Activated CD4-positive, alpha-beta T cell treated with anti-CD3 and anti-CD28 coated beads for 48 hours (primary cell): Measurements from ENCODE around the gene PSMD9.
A peak's percentile ranks its signal among the peaks of the same experiment; 100 is the strongest.
"Not testable (repeated sequence)": the region's sequence is repeated elsewhere in the genome, so short reads cannot be mapped to it uniquely, and the experiment has no call there.

ENCODE experiments used
- DNase-seq: peaks from one replicate; pipeline ENCODE4 v3.0.0-alpha.2; 2020

The PSMD9 gene

DNA sequence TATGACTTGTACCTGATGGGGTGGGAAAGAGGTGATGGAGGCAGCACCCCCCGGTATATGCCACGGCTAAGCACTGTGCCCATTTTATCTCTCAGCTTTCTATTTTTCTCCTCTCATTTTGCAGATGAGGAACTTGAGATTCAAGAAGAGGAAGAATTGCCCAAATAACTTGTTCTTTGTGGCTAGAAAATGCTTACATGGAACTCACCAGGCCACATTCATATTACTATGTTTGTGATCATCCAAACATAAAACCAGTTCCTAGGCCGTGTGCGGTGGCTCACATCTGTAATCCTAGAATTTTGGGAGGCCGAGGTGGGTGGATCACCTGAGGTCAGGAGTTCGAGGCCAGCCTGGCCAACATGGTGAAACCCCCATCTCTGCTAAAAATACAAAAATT lies 14.5 kb upstream of the PSMD9 start:
- DNase-seq = no peak

DNA sequence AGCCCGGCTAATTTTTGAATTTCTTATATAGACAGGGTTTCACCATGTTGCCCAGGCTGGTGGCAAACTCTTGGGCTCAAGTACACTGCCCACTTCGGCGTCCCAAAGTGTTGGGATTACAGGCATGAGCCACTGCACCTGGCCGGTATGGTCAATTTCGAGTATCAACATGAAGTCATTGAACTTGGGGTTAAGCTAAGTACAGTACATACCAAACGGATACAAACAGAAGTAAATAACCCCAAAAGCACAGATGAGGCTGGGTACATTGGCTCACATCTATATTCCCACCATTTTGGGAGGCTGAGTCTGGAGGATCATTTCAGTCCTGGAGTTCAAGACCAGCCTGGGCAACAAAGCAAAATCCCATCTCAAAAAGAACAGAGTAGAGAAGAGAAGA lies 13.0 kb upstream of the PSMD9 start:
- DNase-seq = no peak

DNA sequence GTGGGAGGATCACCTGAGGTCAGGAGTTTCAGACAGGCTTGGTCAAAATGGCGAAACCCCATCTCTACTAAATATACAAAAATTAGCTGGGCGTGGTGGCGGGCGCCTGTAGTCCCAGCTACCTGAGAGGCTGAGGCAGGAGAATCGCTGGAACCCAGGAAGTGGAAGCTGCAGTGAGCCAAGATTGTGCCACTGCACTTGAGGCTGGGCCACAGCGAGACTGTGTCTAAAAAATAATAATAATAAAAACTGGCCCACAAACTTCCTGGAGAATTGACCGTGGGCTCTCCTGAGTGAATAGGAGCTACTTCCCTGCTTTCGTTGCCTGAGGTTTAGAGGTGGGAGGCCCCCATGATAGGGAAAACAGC lies 12.5 kb upstream of the PSMD9 start:
- DNase-seq = not testable (repeated sequence)

DNA sequence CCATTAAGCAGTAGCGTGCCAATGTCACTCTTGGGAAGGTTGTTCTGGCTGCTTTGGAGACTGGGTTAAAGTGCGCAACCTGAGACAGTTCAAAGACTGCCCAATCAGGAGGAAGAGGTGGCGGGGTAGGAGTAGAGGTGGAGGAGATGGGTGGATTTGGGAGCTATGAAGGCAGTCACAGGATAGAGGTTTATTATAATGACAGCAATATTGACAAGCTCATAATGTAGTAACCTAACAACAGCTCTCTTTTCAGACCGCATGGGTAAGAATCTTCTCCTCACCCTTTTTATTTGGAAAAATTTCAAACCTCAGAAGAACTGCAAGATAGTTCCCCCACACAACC lies 5.3 kb upstream of the PSMD9 start:
- no peak for DNase-seq

DNA sequence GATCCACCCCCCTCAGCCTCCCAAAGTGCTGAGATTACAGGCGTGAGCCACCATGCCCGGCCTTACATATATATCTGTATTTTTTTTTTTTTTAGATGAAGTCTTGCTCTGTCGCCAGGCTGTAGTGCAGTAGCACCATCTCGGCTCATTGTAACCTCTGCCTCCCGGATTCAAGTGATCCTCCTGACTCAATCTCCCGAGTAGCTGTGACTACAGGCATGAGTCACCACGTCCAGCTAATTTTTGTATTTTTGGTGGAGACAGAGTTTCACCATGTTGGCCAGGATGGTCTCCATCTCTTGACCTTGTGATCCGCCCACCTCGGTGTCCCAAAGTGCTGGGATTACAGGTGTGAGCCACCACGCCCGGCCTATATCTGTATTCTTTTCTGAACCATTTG lies 3.5 kb upstream of the PSMD9 start:
- not testable (repeated sequence) for DNase-seq

DNA sequence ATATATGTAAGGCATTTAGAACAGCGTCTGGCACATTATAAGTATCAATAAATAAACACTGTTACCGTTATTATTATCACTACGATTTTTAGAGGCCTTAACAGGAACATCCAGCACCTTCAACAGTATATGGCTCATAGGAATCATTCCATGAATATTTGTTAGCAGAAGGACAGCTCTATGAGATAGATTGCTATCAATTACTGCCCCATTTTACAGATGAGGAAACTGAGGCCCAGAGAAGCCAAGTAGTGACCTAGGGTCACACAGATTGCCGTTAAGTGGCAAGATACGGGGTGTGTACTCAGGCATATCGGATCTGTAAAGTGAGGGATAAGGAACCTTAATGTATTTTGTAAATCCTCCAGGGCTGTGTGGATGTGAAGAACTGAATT lies 510 bp upstream of the PSMD9 start:
- no peak for DNase-seq

DNA sequence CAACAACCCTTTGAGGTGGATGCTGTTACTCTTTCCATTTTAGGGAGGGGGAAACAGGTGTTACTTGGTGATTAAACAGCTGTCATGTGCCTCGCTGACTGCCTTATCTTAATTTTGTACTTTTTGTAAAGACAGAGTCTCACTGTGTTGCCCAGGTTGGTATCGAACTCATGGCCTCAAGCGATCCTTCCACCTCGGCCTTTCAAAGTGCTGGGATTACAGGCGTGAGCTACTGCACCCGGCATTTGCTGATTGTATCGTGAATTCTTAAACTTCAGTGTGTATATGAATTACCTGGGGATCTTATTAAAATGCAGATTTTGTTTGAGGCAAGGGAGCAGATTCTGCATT lies 659 bp downstream of the PSMD9 start:
- DNase-seq = peak; percentile 13

DNA sequence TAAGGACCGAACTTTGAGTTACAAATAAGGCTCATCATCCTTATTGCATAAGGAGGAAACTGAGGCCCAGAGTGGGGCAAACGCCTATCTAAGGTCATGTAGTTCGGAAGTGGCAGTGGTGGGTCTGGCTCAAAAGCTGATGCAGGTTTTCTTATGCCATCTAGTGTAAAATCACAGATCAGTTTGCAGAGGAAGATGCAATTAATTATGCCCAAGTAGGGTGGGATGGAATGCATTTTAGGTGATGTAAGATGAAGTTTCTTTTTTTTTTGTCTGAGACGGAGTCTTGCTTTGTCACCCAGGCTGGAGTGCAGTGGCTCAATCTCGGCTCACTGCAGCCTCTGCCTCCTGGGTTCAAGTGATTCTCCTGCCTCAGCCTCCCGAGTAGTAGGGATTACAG lies 1.1 kb downstream of the PSMD9 start:
- DNase-seq = not testable (repeated sequence)

DNA sequence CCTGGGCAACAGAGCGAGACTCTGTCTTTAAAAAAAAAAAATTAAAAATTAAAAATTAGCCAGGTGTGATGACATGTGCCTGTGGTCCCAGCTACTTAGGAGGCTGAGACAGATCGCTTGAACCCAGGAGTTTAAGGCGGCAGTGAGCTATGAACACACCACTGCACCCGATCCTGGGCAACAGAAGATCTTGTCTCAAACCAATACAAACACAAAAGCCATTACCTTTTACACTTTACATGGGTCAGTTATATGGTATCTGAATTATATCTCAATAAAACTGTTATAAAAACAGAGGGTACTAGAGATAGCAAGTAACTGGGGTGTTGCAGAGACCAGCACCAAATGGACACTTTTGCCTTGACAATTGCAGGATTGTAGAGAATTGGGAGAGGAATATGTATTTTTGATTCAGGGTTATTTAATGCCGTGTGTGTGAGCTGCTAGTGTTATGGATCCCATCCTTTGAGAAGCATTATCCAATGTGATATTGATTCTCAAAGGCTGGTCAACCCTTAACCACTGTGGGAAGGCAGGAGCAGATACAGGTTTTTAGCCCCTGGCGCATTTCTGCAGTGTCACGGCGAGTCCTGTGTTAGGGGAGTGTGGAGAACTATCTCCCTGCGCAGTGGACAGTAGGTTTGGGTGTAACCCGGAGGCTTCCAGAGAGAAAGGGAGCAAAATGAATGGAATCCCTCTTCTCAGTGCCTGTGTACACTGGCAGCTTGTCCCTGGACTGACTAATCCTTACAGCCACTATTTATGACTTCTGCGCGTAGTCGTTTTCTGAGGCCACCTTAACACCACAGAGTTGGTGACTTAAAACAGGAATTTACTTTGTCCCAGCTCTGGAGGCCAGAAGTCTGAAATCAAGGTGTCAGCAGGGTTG lies 4.3 kb downstream of the PSMD9 start:
- no peak for DNase-seq

DNA sequence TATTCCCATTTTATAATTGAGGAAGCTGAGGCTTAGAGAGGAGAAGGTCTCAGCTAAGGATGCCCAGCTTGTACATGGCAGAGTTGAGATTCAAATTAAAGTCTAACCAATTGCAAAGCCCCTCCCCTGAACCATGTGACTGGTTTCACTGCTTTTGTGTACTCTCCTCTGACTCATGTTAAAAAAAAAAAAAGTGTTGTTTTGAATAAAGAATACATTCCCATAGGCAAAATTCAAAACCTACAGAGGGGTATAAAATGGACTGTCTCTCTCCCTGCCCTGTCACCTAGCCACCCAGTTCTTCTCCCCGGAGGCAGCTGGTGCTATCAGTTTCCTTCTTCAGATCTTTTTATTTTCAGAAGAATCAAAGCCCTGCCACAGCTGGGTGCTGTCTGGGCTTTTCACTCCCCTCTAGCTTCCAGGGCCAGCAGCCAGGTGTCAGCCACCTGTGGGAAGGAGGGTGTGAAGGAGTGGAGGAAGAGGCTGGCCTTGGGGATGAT lies 5.4 kb downstream of the PSMD9 start:
- peak; percentile 40 for DNase-seq

DNA sequence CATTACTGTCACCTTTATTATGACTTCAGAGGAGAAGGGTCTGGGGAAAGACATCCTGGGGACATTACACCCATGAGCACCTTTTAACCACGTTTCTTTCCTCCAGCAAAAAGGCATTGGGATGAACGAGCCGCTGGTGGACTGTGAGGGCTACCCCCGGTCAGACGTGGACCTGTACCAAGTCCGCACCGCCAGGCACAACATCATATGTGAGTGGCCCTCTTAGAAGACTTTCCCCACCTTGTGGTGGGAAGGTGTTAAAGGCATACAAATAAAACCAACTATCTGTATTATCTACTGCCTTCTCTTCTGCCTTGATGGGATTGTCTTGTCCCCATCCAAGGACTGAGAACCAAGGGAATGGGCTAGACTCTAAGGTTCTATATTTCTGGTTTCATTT lies 6.0 kb downstream of the PSMD9 start:
- no peak for DNase-seq

DNA sequence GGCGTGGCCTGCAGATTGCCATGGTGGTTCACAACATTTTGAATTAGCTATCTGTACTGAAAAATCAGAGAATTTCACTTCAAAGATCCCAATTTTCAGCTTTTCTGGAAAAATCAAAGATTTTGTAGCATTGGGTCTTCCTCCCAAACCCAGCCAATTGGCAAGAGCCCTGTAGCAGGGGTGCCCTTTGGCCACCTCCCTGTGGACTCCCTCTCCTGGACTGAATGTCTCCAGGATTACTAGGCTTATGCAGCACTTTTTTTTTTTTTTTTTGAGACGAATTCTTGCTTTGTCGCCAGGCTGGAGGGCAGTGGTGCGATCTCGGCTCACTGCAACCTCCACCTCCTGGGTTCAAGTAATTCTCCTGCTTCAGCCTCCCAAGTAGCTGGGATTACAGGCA lies 9.7 kb downstream of the PSMD9 start:
- no peak for DNase-seq

DNA sequence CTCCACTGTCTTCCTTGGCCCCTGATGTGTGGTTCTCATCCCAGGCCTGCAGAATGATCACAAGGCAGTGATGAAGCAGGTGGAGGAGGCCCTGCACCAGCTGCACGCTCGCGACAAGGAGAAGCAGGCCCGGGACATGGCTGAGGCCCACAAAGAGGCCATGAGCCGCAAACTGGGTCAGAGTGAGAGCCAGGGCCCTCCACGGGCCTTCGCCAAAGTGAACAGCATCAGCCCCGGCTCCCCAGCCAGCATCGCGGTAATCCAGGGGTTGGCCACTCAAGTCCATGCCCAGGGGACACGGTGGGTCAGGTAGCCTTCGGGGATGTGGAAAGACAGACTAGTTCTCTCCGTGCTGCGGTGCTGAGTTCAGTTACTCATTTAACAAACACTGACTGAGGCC lies 11.0 kb downstream of the PSMD9 start:
- DNase-seq = no peak

DNA sequence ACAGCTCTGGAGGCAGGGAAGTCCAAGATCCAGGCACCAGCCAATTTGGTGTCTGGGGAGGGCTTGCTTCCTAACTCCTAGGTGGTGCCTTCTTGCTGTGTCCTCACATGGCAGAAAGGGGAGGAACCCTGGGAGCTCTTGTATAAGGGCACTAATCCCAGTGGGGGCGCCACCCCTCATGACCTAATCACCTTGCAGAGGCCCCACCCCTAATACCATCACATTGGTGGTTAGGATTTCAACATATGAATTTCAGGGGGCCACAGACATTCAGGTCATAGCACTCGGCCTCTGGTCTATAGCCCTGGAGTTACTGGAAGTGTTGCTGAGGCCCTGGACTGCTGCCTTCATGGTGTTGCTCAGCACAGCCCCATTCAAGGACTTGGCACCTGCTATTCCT lies 14.6 kb downstream of the PSMD9 start:
- DNase-seq = peak; percentile 18

DNA sequence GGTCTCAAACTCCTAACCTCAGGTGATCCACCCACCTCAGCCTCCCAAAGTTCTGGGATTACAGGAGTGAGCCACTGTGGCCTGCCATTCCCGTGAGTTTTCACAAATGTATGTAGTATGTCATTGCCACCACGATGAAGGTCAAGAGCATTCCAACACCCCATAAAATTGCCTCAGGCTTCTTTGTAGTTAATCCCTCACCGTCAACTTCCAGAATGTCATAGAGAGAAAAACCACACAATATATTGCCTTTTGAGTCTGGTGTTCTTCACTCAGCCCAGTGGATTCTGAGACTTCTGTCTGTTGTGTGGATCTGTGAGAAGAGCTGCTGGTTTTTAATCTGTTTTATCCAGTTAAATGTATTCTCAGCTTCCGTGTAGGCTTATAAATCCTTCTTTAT lies 17.2 kb downstream of the PSMD9 start:
- no peak for DNase-seq

DNA sequence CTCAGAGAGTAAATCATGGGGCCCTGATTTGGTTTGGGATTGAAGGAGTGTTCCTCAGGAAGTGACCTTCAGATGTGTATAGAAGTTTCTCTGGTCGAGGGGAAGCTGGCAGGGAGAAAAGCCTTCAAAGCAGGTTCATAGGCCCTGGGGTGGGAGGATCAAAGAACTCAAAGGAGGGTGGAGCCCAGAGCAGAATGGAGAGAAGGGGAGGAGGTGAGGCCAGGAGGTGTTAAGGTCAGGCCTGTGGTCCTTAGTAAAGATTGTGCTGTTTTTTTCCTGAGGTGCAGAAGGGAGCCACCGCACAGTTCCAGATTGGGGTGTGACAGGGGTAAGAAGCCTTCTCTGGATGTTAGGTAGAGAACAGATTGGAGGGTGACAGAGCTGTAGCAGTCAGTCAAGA lies 20.1 kb downstream of the PSMD9 start:
- DNase-seq = no peak

DNA sequence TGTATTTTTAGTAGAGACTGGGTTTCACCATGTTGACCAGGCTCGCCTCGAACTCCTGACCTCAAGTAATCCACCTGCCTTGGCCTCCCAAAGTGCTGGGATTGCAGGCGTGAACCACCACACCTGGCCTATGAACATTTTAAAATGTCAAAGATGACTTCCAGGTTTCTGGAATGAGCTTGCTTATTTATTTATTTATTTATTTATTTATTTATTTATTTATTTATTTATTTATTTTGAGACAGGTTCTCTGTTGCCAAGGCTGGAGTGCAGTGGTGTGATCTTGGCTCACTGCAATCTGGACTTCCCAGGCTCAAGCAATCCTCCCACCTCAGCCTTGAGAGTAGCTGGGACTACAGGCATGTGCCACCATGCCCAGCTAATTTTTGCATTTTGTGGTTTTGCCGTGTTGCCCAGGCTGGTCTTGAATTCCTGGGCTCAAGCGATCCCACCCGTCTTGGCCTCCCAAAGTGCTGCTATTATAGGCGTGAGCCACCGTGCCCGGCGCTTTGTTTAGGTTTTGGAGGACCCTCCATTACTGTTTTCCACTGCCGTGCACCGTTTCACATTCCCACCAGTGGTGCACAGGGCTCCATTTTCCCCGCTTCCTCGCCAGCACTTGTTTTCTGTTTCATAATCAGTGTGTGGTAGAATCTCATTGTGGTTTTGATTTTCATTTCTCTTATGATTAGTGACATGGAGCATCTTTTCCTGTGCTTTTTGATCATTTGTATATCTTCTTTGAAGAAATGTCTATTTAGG lies 23.4 kb downstream of the PSMD9 start:
- peak; percentile 55 for DNase-seq

DNA sequence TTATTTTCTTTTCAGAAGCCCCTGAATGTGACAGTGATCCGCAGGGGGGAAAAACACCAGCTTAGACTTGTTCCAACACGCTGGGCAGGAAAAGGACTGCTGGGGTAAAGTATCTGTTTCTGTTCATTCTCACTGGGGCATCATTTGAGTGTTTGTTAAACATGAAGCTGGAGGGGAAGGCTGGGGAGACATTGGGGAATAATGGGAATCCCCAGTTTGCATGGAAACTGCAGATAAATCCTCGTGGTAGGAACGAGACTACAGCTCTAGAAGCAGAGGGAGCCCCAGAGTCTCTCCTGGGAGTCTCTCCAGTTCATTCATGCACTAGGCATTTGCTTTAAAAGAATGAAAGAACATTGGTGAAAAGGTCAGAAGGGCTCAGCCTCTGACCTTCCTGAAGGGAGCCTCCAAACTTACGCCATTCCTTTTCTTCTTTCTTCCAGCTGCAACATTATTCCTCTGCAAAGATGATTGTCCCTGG lies 27.3 kb downstream of the PSMD9 start:
- no peak for DNase-seq

DNA sequence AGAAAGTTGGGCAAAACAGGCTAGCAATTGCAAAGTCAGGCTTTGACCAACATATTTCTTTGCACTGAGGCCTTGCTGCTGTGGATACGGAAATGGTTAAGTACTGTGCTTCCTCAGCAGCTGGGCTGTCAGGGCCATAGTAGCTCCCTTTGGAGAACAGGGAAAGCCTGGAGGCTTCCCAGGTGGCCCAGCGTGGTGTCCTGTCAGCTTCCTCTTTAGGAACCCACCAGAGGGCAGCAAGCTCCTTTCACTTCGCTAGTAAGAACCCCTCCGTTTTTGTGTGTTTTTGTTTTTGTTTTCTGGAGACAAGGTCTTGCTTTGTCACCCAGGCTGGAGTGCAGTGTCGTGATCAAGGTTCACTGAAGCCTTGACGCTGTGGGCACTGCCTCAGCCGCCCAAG lies 28.1 kb downstream of the PSMD9 start:
- no peak for DNase-seq

DNA sequence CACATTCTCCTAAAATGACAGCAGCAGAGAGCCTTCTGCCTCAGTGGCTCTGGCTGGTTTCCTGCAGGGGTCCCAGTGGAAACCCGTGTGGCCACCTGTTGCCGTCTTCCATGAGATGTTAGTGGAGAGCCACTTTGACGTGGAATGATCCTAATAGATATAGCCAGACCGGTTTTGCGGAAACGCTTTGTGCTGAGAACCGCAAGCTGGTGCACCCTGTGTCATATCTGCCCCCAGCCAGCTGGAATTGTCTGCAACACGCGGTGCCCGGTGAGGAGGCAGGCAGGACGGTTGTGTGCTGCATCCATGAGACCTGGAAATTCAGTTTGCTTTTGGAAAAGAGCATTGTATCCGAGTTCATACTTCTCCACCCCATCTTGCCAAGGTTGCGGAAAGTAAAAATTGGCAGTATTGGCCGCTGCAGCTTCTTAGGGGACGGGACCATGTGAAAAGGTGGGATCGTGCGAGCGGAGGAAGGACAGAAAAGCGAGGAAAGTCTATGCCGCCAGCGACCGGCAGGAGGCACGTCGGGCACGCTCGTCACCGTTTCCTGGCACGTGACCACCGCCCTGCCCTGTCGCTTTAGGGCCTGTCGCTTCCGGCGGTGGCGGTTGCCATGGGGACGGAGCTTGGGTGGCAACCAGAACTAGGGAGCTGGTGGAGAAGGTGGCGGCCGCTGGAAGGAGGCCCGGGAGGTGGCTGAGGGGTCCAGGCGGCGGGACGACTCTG lies 29.5 kb downstream of the PSMD9 start, which contains the start of gene CFAP251:
Gene CFAP251, plus strand, starts transcription at position 643 of the 729 bp plus-strand sequence. CDS start 2,714 bp downstream, outside the sequence.
- peak; percentile 98 for DNase-seq

DNA sequence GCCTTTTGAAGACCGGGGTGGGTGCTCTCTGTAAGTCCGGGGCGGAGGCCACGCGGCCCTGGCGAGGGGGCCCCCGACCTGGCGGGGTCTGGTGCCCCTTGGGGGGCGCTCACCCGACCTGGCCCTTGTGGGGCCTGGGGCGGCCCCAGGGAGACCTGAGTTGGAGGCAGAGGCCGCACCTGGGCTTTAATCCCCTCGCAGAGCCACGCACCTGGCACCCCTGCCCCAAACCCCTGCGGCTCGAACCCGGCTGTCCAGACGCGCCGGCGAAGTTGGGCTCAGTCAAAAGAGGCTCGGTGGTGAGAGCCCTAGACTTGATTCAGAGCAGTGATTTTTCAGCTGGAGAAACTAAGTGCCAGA lies 30.1 kb downstream of the PSMD9 start:
- peak; percentile 17 for DNase-seq

DNA sequence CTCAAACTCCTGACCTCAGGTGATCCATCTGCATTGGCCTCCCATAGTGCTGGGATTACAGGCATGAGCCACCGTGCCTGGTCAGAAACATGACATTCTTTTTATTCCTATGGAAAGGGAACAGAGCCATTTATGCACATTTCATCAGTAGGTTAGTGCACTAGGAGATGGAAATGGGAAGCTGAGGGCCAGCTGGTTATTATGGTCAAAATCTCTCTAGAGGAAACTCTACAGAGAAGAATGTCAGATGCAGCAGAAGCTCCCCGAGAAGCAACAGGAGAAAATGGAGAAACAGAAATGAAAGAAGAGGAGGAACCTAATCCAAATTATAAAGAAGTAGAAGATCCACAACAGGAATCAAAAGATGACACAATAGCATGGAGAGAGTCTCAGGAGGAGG lies 32.5 kb downstream of the PSMD9 start:
- DNase-seq = no peak

DNA sequence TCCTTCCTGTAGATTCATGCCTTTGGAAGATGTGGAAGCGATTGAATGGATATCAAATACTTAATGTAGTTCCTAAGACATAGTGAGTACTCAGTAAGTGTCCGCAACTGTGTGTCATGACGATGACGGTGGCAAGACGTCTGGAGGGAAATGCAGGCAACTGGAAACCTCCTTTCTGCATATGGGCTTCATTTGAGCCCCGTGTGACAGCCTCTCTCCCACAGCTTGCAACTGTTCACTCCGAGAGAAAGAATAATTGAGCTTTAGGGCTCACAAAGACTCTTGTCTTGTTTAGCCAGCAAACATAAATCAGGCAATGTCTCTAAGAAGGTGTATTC lies 36.7 kb downstream of the PSMD9 start:
- no peak for DNase-seq
